KOPT-K1 (cell line): ENCODE measurements around the gene ADK.

ENCODE experiments used
- H3K27ac ChIP-seq: fragments of 200-600 bp; sonication (generic); 2 replicates; pipeline ENCODE4 v1.5.1; 2016; ENCODE audit warnings: antibody characterized with exemption, mild to moderate bottlenecking, low read depth, low read length; ENCODE audit not compliant: poor library complexity, severe bottlenecking
- H3K36me3 ChIP-seq: fragments of 200-600 bp; sonication (generic); 2 replicates; pipeline ENCODE4 v1.5.1; 2017; ENCODE audit warnings: antibody characterized with exemption, mild to moderate bottlenecking, low read length, moderate library complexity; ENCODE audit not compliant: insufficient read depth
- H3K9me3 ChIP-seq: fragments of 200-600 bp; sonication (generic); 2 replicates; pipeline ENCODE4 v1.5.1; 2017; ENCODE audit warnings: antibody characterized with exemption, low read length, mild to moderate bottlenecking; ENCODE audit not compliant: insufficient read depth, poor library complexity, severe bottlenecking

ADK gene

GRCh38 chr10:74642901-74643595, 492.0 kb downstream of the ADK start:
- no peak overlapping the region for H3K27ac ChIP-seq
- peaks cover 18% of the 10 kb centered on the region for H3K9me3 ChIP-seq
- H3K36me3 ChIP-seq = no peaks in the 10 kb centered on the region; the same call in 1 of the 2 replicates

GRCh38 chr10:74643596-74643975, 492.6 kb downstream of the ADK start:
- Histone ChIP-seq H3K9me3 (peaks cover 18% of the 10 kb centered on the region), H3K36me3 (no peaks in the 10 kb centered on the region; the same call in 1 of the 2 replicates), H3K27ac (no peak overlapping the region)

- H3K9me3 ChIP-seq = peaks cover 18% of the 10 kb centered on the region
- H3K36me3 ChIP-seq = no peaks in the 10 kb centered on the region; the same call in 1 of the 2 replicates
- H3K27ac ChIP-seq = no peak overlapping the region
These were observed 493.7 kb downstream of the ADK start for GRCh38 chr10:74644738-74645137.

- Histone ChIP-seq H3K36me3 (no peaks in the 10 kb centered on the region; the same call in 1 of the 2 replicates), H3K27ac (no peak overlapping the region), H3K9me3 (peaks cover 18% of the 10 kb centered on the region)
These were observed 494.7 kb downstream of the ADK start for GRCh38 chr10:74645692-74646091.

GRCh38 chr10:74650613-74651012, 499.6 kb downstream of the ADK start:
- Histone ChIP-seq H3K36me3 (no peaks in the 10 kb centered on the region), H3K27ac (no peak overlapping the region), H3K9me3 (no peaks in the 10 kb centered on the region)

GRCh38 chr10:74651565-74651964, 500.5 kb downstream of the ADK start:
- Histone ChIP-seq H3K9me3 (no peaks in the 10 kb centered on the region), H3K27ac (no peak overlapping the region), H3K36me3 (no peaks in the 10 kb centered on the region)

GRCh38 chr10:74652664-74653063, 501.6 kb downstream of the ADK start:
- Histone ChIP-seq H3K36me3 (no peaks in the 10 kb centered on the region), H3K9me3 (no peaks in the 10 kb centered on the region), H3K27ac (no peak overlapping the region)

GRCh38 chr10:74658511-74658910, 507.5 kb downstream of the ADK start:
- Histone ChIP-seq H3K27ac (no peak overlapping the region), H3K9me3 (no peaks in the 10 kb centered on the region), H3K36me3 (no peaks in the 10 kb centered on the region)

GRCh38 chr10:74662635-74663034, 511.6 kb downstream of the ADK start:
- H3K36me3 ChIP-seq = no peaks in the 10 kb centered on the region
- no peaks in the 10 kb centered on the region for H3K9me3 ChIP-seq
- H3K27ac ChIP-seq = no peak overlapping the region

- Histone ChIP-seq H3K27ac (no peak overlapping the region), H3K9me3 (peaks cover 20% of the 10 kb centered on the region), H3K36me3 (peaks cover 16% of the 10 kb centered on the region)
These were observed 518.2 kb downstream of the ADK start for GRCh38 chr10:74669210-74669609.

- Histone ChIP-seq H3K9me3 (peaks cover 23% of the 10 kb centered on the region), H3K36me3 (peaks cover 20% of the 10 kb centered on the region), H3K27ac (no peak overlapping the region)
These were observed 520.7 kb downstream of the ADK start for GRCh38 chr10:74671716-74672115.

GRCh38 chr10:74672430-74673165, 521.6 kb downstream of the ADK start:
- peaks cover 20% of the 10 kb centered on the region for H3K36me3 ChIP-seq

GRCh38 chr10:74674927-74675326, 523.9 kb downstream of the ADK start:
- H3K36me3 ChIP-seq = peaks cover 20% of the 10 kb centered on the region
- H3K9me3 ChIP-seq = peaks cover 23% of the 10 kb centered on the region
- no peak overlapping the region for H3K27ac ChIP-seq

More at GRCh38 chr10:74672430-74673165, 521.6 kb downstream of the ADK start:
- H3K9me3 ChIP-seq = peaks cover 23% of the 10 kb centered on the region
- H3K27ac ChIP-seq = no peak overlapping the region

GRCh38 chr10:74675484-74675883, 524.5 kb downstream of the ADK start:
- no peak overlapping the region for H3K27ac ChIP-seq
- H3K36me3 ChIP-seq = peaks cover 20% of the 10 kb centered on the region

GRCh38 chr10:74677951-74678350, 526.9 kb downstream of the ADK start:
- no peak overlapping the region for H3K27ac ChIP-seq
- H3K9me3 ChIP-seq = peaks cover 15% of the 10 kb centered on the region
- peaks cover 17% of the 10 kb centered on the region for H3K36me3 ChIP-seq

More at GRCh38 chr10:74675484-74675883, 524.5 kb downstream of the ADK start:
- H3K9me3 ChIP-seq = peaks cover 23% of the 10 kb centered on the region
